NCI-H2081 (cell line): ENCODE measurements around the gene ITGB2.

Experiments used
- DNase-seq, 2 experiments: peaks; one replicate each; lab custom pipeline; 2025; lab: John Stamatoyannopoulos, UW

Gene ITGB2

DNA sequence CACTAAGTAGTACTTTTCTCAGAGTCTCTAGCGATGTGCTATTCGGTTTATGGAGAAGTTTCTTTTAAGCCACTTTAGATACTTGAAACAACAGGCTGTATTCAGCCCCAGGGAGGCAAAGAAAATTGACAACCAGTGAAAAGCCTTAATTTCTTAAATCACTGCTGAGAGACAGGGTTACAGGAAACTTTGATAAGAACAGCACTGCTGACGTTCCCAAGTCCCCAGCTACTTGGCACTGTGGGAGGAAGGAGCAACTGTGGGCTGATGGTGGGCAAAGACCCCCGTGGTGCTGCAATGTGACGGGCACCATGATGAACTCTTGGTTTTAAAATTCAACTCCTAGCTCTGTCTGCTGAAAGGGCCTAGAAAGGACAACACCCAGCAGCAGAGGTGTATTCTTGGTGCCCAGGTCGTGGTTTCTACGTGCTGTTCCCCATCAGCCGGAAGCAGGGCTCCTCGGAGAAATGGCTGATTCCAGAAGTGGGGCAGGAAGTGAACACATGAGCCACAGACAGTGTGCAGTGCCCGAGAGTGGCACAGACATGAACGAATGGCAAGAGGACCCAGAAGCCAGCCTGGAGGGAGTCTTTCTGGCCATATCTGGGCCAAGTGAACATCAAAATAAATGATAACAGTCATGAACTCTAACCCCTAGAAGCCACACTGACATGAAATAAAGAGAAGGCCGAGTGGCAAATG lies 52.5 kb downstream of the ITGB2 start:
- DNase-seq = no peak

DNA sequence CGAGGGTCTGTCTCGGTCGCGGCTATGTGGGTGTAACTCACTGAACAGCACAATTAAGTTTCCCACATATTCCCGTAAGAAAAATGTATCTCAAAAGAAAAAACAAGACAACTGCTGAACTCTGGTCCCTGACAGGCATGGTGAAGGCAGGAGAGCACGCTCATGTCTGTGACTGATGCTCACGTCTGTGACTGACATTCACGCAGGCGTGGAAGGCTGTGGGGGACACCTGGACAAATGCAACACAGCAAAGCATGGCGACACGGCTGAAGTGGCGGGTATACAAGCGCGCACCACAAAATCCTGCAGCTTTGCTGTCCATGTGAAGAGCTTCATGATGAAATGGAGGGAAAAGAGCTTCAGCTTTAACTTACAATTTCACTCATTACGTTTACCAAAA lies 53.2 kb downstream of the ITGB2 start:
- DNase-seq = no peak

DNA sequence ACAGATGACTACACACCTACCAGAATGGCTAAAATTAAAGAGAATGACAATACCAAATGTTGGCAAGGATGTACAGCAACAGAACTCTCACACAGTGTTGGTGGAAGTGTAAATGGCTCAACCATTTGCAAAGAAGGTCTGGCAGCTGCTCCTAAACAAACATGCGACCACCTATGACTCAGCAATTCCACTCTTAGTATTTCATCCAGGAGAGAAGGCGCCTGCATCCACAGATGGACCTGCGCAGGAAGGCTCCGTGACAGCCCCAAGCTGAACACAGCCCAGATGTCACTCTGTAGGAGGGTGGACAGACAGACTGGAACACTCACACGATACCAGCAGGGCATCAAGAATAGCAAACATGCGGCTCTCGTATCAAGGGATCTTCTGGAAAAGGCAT lies 53.9 kb downstream of the ITGB2 start:
- peak in 1 of 2 experiments; percentile 39 for DNase-seq

DNA sequence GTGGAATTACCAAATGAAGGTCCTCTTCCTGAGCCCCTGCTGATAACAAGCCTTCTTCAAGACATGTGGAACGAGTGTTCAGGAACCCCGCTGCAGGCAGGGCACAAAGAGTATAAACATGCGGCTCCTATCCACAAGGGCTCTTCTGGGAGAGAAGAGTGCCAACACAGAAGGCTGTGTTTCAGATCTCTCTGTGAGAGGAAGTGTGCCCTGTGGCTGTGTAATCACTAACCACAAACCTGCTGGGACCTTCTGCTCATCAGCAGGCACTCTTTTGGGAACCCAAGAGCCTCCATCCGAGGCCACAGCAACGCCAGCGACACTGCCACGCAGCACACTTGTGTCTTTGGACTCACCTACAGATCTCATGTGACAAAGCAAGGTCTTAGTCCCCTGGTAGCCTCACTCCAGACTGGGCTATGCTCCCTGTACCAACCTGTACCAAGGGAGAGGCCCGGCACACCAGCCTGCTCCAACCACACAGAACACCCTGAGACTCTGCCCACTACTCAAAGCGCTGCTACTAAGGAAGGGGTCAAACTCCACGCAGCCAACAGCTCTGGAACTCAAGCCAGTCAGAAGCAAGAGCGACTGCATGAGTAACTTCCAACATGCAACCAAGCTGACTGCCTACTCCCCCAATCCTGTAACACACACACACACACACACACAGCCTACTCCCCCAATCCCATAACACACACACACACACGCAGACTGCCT lies 55.0 kb downstream of the ITGB2 start:
- DNase-seq = no peak

DNA sequence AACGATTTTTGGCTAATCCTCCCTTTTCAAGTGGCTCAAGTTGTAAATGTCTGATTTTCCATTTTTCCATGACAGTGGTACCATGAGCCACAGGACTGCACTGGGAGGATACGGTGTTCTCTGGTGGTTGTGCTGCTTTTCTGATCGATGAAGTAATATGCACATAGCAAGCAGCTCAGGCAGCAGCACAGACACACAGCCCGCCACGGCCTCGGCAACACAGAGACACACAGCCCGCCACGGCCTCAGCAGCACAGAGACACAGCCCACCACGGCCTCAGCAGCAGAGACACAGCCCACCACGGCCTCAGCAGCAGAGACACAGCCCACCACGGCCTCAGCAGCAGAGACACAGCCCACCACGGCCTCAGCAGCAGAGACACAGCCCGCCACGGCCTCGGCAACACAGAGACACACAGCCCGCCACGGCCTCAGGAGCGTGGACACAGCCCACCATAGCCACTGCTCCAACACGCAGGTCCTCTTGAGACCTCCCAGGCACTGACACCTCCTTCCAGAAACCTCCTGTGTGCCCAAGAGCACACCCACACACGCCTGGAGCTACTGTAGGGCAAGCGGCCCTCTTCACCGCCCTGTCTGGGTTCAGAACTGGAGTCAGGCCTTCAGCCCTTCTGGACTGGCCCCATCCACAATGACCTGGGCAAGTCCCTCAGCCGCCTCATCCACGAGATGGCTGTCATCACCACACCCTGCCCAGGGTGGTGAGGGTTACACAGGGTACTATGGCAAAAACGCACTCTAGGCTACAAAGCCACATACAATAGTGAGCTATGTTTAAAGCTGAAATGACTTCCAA lies 57.6 kb downstream of the ITGB2 start:
- DNase-seq = no peak

DNA sequence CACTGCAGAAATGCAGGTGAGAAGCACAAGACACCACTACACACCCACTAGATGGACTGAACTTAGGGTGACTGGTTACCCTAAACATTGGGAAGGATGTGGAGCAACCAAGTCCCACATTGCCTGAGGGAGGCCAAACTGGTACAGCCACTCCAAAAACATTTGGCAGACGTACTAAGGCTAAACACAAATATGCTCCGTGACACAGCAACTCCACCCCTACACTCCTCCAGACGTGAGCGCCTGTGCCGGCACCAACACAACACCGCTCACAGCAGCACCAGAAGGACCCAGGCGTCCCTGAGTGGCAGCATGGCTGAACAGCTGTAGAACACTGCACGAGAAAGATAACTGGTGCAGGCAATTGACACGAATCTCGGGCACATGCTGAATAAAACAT lies 61.9 kb downstream of the ITGB2 start:
- no peak for DNase-seq

DNA sequence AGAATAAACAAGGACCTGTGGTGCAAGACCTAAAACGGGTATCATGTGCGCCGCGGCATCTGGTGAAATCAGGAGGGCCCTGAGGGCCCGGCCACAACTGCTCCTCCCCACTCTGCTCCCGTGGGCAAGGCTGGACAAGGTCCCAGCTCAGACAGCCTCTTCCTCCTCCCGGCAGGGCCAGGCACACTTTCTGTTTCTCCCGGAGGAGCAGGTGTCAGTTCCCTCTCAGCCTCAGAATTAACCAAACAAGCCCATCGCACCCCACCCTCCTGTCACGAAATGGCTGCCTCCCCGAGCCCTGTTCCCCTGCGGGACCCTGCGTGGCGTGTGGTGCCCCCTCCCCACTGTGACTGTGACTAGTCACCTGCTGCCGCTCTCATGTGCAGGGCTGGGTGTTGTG lies 62.4 kb downstream of the ITGB2 start:
- no peak for DNase-seq

DNA sequence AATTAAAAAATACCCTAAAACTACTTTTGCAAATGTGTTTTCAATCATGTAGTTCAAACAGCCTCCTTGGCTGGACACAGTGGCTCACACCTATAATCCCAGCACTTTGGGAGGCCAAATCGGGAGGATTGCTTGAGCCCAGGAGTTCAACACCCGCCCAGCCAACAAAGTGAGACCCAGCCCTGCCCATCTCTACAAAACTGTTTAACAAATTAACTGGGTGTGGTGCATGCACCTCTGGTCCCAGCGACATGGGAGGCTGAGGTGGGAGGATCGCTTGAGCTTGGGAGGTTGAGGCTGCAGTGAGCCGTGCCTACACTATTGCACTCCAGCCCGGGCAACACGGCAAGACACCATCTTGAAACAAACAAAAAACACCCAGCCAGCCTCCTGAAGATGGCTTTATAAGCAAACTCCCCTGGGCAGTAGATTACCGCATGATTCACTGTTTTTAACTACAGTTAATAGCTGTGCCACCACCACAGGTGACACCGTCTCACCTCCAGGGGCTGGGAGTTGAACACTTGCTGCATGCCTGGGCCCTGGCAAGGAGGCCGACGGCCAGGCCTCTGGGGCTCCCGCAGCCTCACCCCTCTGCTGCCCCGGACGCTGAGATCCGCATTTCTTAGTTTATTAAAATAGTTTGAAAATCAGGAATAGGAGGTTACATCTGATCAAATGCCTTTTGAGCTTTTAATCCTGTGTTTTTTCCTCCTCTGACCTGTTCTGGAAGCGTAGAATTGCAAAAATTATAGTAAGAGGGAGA lies 63.4 kb downstream of the ITGB2 start:
- no peak for DNase-seq

DNA sequence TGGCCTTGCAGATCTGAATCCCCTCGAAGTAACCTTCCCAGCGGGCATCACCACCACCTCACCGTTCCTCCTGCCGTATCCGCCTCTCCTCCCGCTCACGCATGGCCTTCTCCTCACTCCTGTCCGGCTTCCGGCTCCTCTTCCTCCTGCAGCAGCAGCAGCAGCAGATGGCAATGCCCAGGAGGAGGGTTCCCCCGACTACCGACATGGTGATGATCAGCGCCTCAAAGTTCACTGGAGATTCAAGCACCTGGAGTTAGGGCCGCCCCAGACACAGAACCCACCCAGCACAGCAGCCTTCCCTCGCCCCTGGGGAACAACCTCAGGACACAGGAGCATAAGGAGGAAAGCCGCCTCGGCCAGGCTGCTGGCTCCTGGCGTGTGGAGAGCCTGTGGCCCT lies 64.6 kb downstream of the ITGB2 start:
- no peak for DNase-seq

DNA sequence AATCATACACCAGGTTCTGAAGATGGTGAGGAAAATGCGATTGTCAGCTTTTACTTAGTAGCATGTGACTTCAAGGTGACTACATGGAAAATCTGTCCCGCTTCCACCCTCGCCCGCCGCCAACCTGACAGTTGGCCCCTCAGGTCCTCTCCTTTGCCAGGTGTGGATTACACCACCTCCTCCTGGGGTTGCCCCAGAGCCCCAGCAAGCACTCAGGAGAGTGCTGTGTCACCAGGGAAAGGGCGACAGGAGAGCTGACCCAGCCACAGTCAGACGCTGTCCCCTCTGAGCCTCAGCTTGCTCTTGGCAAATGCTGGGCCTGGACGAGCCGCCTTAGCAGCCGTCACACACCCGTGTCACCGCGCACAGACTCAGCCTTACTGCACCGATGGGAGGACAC lies 65.1 kb downstream of the ITGB2 start:
- no peak for DNase-seq

DNA sequence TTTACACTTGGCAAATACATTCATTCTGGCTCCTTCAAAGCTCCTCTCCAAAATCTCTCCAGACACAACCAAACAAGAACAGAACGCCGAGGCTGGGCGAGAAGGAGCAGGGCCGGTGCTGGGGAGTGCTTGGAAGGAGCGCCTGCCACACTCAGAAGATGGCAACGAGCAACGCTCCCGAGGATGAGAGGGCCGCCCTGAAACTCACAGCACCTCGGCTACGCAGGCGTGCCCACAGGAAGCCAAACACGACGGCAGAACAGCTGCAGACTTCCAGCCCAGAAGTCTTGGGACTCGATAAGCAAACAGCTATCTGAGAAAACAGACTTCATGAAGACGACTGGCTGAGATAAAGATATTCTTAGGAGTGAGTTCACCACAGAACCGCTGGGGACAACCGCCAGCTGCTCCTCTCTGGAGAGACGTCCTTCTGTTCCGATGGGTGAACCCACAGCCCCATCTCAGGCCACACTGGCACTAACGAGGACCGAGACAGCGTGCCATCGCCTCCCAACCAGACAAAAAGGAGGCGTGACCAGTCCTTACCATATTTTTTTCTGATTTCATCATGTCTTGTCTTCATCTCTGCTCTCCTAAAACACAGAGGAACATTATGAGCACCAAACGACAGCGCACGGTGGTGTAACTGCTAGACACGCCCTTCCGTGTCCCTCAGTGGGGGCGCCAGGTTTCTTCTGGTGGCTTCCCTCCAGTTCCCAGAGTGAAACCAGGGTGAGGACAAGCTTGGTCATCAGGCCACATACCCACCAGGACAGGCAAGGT lies 65.8 kb downstream of the ITGB2 start:
- DNase-seq = no peak

DNA sequence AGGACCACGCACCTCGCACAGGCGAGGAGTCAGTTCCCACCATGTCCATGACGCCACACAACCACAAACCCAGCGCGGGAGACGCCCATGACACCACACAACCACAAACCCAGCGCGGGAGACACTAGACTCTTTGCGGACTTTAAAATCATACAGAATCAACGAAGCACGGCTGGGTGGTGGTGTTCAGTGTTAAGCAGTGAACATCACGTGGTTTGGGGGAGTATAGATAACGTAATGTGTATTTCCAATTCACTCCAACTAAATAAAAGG lies 66.4 kb downstream of the ITGB2 start:
- no peak for DNase-seq

DNA sequence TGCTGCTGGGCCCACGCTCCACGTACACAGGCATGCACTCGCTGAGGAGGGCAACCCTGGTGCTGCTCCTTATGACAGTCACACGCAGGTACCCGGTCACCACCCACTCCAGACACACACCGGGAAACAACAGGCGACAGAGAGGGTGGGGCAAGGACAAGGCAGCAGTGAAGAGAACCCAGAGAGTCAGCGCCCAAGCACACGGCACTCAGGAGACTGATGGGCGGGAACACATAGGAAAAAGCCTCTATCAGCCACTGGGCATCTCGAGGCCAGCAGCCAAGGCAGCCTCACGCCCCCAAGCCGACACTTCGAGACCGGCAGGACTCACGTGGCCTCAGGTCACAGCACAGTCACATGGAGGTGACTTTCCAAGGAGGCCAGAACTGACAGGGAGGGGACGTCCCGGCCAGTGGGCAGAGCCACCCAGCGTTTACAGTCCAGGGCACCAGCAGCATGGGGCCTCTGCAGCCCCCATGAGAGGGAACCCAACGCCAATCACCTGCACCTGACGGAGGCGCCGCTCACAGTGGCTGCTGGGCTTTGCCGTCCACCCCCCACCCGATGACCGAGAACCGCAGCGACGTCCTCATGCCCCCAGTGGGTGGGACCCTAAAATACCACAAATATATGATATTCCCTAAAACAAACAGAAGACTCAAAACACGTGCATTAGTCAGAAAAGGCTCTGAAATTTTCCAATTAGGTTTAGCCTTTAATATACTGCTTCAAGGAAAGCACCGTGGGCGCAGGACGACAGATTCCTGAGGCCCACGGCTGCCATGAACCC lies 66.9 kb downstream of the ITGB2 start:
- no peak for DNase-seq

DNA sequence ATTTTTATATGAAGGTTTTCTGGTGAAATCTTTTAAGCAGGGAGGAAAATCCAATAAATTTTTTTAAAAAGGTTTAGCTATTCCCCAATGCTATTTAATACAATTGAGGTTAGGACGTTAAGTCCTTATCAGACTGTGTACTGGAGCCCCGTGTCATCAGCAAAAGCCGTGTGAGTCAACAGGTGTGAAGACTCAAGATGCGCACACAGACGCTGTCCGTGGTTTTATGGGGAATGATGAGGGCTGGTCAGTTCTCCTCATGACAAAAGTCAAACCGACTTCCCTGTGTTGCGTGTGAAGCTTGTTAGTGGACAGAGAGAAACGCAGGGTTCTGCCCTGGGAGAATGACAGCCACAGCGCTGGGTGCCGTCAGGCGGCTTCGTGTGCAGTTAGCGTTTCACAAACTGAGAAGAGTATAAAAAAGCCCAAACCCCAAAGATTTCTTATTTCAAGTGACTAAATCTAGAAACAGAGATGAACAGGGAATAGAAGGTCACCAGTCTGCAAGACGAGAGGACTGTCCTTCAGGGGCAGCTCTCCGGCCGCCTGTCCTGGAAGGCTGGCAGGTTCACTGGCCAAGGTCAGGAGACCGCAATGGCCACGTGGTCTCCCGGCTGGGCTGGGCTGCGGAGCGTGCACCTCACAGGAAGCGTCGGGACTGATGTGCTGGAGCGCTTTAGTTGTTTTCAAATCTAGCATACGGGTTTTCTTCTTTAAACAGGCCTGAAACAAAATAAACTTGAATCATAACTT lies 69.6 kb downstream of the ITGB2 start:
- no peak for DNase-seq

DNA sequence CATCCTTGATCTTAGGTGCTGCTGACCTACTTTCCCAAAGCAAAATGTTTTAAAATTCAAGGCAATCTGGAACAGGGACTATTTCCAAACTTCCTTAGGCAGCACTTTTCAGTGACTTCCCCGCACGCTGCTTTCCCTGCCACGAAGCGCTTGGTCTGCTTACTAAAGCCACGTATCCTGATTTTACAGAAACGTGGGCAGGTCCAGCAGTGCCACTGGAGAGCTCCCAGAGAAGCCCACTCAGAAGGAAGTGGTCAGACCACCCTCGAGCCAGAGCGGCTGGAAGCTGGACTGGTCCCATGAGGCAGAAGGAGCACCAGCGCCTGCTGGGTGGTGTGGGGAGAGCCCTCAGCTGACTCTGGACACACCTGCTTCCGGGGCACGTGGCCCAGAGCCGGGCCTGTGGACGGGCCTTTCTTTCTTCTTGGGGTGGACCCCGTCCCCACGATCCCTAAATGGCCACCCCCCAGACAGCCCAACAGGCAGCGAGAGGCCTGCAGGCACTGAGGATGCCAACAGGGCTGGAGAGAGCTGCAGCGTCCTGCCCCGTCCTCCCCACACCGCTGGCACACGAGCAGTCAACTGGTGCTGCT lies 70.4 kb downstream of the ITGB2 start:
- no peak for DNase-seq

DNA sequence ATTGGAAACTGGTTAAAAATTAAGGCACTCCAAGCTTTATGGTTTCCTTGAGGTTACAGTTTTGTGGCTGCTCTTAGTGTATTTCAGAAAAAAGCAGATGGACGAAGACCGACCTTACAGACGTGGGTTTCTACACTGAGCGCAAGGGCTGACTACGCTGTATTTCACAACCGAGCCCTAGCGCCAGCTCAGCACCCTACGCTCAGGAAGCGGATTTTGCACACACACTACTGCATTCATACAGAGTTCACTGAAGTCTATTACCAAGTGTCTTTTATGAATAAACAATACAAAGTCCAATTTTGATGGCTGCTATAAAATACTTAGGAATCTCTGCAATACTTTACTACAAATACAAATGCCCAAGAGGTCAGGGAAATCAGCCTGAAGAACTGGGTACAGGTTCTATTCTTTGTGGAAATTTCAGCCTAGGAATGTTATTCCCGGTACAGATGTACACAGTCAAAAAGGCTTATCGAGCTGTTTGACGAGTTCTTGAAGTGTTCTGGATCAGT lies 71.0 kb downstream of the ITGB2 start:
- DNase-seq = no peak

DNA sequence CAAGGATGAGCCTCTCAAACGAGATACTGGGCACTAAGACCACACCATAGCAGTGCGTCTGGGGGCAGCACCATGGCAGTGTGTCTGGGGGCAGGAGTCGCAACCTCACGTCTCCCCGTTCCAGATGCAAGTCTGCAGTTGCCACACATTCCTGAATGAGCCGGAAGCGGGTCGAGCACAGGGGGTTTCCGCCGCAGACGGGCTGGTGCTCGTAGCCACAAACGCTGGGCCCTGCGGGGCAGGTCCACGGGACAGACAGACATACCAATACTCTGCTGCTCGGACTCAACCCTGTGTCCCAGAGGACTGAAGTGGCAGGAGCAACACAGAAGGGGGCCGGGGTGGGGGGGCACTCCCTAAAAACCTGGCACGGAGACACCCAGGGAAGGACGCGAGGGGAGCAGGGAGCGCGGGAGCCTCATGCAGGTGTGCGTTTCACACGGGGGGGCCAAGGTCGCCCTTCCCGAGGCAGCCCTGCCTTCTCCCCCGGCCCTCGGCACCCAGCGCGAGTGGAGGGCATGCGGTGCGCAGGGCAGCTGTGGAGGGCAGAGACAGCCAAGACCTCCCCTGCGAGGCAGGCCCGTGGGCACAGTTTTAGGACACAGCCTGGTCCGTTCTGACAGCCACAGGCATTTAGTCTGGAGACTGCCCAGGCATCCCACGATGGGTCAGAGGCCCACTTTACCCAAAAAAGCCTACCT lies 71.7 kb downstream of the ITGB2 start:
- DNase-seq = no peak

DNA sequence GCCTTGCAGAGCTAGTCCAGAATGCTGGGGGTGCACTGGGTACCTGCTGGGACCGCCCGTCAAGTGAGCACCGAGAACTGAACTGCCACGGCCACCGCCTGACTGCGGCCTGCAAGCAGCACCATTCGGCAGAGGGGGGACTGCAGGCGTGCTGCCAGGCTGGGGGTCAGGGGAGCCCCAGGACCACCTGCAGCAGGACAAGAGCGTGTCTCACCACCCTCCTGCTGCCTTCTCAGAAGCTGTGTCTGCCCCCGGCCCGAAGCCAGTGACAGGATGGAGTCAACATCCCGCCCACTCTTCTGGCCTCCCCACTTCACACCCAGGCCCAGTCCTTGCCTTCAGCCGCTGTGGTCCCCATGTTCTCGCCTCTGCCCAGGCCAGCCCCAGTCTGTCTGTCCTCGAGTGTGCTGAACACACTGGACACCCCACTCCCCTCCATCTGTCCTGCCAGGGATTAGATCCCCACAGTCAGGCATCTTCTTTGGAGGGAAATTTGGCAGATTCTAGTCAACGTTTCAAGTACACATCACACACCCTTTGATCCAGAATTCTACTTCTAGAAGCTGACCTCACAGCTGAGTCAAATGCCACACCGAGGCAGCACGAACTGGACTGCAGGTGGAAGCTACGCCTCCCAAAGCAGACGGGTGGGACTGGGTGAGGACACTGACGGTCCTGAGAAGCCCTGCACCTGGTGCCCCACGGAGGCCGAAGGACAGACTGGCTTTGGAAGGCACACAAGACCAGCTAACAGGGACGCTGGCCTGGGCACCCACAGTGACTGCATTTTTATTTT lies 73.2 kb downstream of the ITGB2 start:
- no peak for DNase-seq
